GM23338 (cell line): ENCODE measurements around the gene DYNC2H1. TPM values are rescaled to one million over a fixed set of nuclear protein-coding genes. Genes with fewer than 3 reads are reported as not detected.

Experiments
- ATAC-seq: fragments of 200-7000 bp; cut with Tn5 transposase; 3 replicates; pipeline ENCODE4 v1.9.1; 2020
- DNase-seq: peaks from one replicate; pipeline ENCODE4 v3.0.0-alpha.2; 2015; ENCODE audit warnings: low spot score
- H2AFZ ChIP-seq: fragments of 200-600 bp; sonication (generic); 2 replicates; pipeline ENCODE4 v1.8.0; 2016; ENCODE audit warnings: antibody characterized with exemption, mild to moderate bottlenecking, moderate library complexity
- H3F3A ChIP-seq: fragments of 200-600 bp; sonication (generic); replicated peaks from 2 replicates; pipeline ENCODE4 v1.8.0; 2017; ENCODE audit warnings: antibody characterized with exemption, mixed run types, low read depth
- H3K27ac ChIP-seq: fragments of 200-600 bp; sonication (generic); 2 replicates; pipeline ENCODE4 v1.6.1; 2016; ENCODE audit warnings: low read depth
- H3K27me3 ChIP-seq: fragments of 200-600 bp; sonication (generic); 2 replicates; pipeline ENCODE4 v1.8.0; 2016; ENCODE audit warnings: mild to moderate bottlenecking, mixed run types, moderate library complexity; ENCODE audit not compliant: insufficient read depth
- H3K36me3 ChIP-seq: fragments of 200-600 bp; sonication (generic); 2 replicates; pipeline ENCODE4 v1.8.0; 2016; ENCODE audit warnings: mild to moderate bottlenecking; ENCODE audit not compliant: insufficient read depth
- H3K4me1 ChIP-seq: fragments of 200-600 bp; sonication (generic); 2 replicates; pipeline ENCODE4 v1.8.0; 2016; ENCODE audit warnings: mild to moderate bottlenecking, moderate library complexity; ENCODE audit not compliant: insufficient read depth
- H3K4me2 ChIP-seq: fragments of 200-600 bp; sonication (generic); 2 replicates; pipeline ENCODE4 v1.7.1; 2017; ENCODE audit warnings: mixed run types
- H3K4me3 ChIP-seq: fragments of 200-600 bp; sonication (generic); 2 replicates; pipeline ENCODE4 v1.6.1; 2016; ENCODE audit warnings: mixed run types
- H3K79me2 ChIP-seq: fragments of 200-600 bp; sonication (generic); replicated peaks from 2 replicates; pipeline ENCODE4 v1.8.0; 2017; ENCODE audit warnings: mild to moderate bottlenecking; ENCODE audit not compliant: insufficient read depth
- H3K9me2 ChIP-seq: fragments of 200-600 bp; sonication (generic); 2 replicates; pipeline ENCODE4 v1.8.0; 2017; ENCODE audit not compliant: insufficient read depth
- H4K20me1 ChIP-seq: fragments of 200-600 bp; sonication (generic); replicated peaks from 2 replicates; pipeline ENCODE4 v1.8.0; 2017; ENCODE audit warnings: mild to moderate bottlenecking; ENCODE audit not compliant: insufficient read depth
- H3K27ac Mint-ChIP-seq: 2 replicates; pipeline ENCODE4 v1.8.0; 2020; ENCODE audit warnings: inconsistent platforms, mild to moderate bottlenecking, moderate library complexity, mixed read lengths
- H3K27me3 Mint-ChIP-seq: 3 replicates; pipeline ENCODE4 v1.8.0; 2022; ENCODE audit warnings: low read depth, mild to moderate bottlenecking, moderate library complexity, mixed read lengths, inconsistent platforms; ENCODE audit not compliant: insufficient read depth, poor library complexity
- H3K36me3 Mint-ChIP-seq: 3 replicates; pipeline ENCODE4 v1.8.0; 2021; ENCODE audit warnings: low read depth, mild to moderate bottlenecking, inconsistent platforms, moderate library complexity, mixed read lengths
- H3K4me1 Mint-ChIP-seq: 3 replicates; pipeline ENCODE4 v1.8.0; 2020; ENCODE audit warnings: mild to moderate bottlenecking, inconsistent platforms, mixed read lengths
- H3K4me3 Mint-ChIP-seq: 3 replicates; pipeline ENCODE4 v1.8.0; 2021; ENCODE audit warnings: moderate library complexity, mild to moderate bottlenecking, inconsistent platforms, mixed read lengths
- H3K9me3 Mint-ChIP-seq: 3 replicates; pipeline ENCODE4 v1.8.0; 2020; ENCODE audit warnings: moderate library complexity, mild to moderate bottlenecking, inconsistent platforms, mixed read lengths
- CREB1 ChIP-seq: fragments of 250-450 bp; sonication (Bioruptor Pico); IDR thresholded peaks from 2 replicates; pipeline ENCODE4 v1.5.0; 2020; ENCODE audit warnings: low read depth, mild to moderate bottlenecking, moderate library complexity
- EZH2 ChIP-seq: fragments of 200-600 bp; sonication (generic); IDR thresholded peaks from one replicate; pipeline ENCODE4 v1.8.0; 2017; ENCODE audit warnings: antibody characterized with exemption, mild to moderate bottlenecking, low read depth; ENCODE audit not compliant: unreplicated experiment
- EZH2phosphoT487 ChIP-seq: fragments of 200-600 bp; sonication (generic); IDR thresholded peaks from one replicate; pipeline ENCODE4 v1.8.1; 2018; ENCODE audit warnings: antibody characterized with exemption; ENCODE audit not compliant: unreplicated experiment
- JUNB ChIP-seq: IDR thresholded peaks from one replicate; pipeline ENCODE4 v1.6.1; 2016; ENCODE audit warnings: antibody characterized with exemption; ENCODE audit not compliant: unreplicated experiment
- NANOG ChIP-seq: IDR thresholded peaks from 2 replicates; pipeline ENCODE4 v1.6.1; 2016; ENCODE audit warnings: antibody characterized with exemption, borderline replicate concordance
- POLR2AphosphoS5 ChIP-seq: IDR thresholded peaks from 2 replicates; pipeline ENCODE4 v1.6.1; 2016; ENCODE audit warnings: antibody characterized with exemption, low read depth
- STAT1 ChIP-seq: IDR thresholded peaks from one replicate; pipeline ENCODE4 v1.6.1; 2016; ENCODE audit warnings: antibody characterized with exemption; ENCODE audit not compliant: unreplicated experiment
- ZNF114 ChIP-seq: fragments of 250-450 bp; sonication (Bioruptor Pico); IDR thresholded peaks from 2 replicates; pipeline ENCODE4 v1.5.0; 2020; ENCODE audit warnings: mild to moderate bottlenecking, moderate library complexity
- ZNF331 ChIP-seq: fragments of 250-450 bp; sonication (Bioruptor Pico); IDR thresholded peaks from 2 replicates; pipeline ENCODE4 v1.5.0; 2020; ENCODE audit warnings: low read depth, mild to moderate bottlenecking, moderate library complexity
- polyA plus RNA-seq: library from polyadenylated mRNA; unstranded; fragments of >200 nt; fragmentation: Nextera tagmentation; extraction: Ambion mirVana; gene quantifications from 2 replicates; pipeline ENCODE4 v1.2.1, GENCODE V29; 2016
- total RNA-seq: library from RNA; depleted of rRNA; stranded (reverse); fragments of >200 nt; shearing (Covaris generic); gene quantifications from 2 replicates; pipeline ENCODE4 v1.2.3, GENCODE V29; 2014
- TF ChIP-seq, protein P1 (sequence below), 2 experiments: fragments of 200-600 bp in 1 of 2; sonication (generic) in 1 of 2; conservative IDR thresholded peaks; 2 replicates each; pipeline versions ENCODE4 v1.5.1 to v1.6.1; 2016 to 2017; ENCODE audit warnings: antibody characterized with exemption in 2 of 2, low read depth in 2 of 2, mild to moderate bottlenecking in 2 of 2, moderate library complexity in 1 of 2
- TF ChIP-seq, protein P2 (sequence below): IDR thresholded peaks from 2 replicates; pipeline ENCODE4 v1.6.1; 2016; ENCODE audit warnings: antibody characterized with exemption
- TF ChIP-seq, protein P3 (sequence below): fragments of 250-450 bp; sonication (Bioruptor Pico); IDR thresholded peaks from 2 replicates; pipeline ENCODE4 v1.5.0; 2020; ENCODE audit warnings: mild to moderate bottlenecking, moderate library complexity
- TF ChIP-seq, protein P4 (sequence below): IDR thresholded peaks from one replicate; pipeline ENCODE4 v1.6.1; 2018; ENCODE audit warnings: antibody characterized with exemption; ENCODE audit not compliant: unreplicated experiment

Gene DYNC2H1
- total and polyA plus RNA-seq, 2 experiments from 2014 or later = 19.3 to 22.5 TPM

DNA sequence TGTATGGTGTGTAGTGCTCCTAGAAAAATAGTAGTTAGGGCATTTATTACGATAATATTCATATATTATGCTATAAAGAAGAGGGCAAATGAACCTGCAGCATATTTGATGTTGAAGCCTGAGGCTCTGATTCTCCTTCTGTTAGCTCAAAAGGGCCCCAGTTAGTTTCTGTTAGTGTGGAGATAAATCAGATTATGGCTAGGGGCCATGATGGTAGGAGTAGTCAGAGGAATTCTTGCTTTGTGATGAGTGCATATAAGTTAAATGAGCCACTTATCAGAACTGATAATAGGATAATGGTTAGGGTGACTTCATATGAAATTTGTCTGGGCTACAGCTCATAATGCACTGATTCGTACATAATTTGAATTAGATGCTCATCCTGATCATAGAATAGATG lies 298.4 kb downstream of the DYNC2H1 start:
- H3K36me3 ChIP-seq = no peaks in the 10 kb centered on the region

More for the DNA sequence above, 298.4 kb downstream of the DYNC2H1 start:
- Mint-ChIP-seq H3K4me3 (no peak overlapping the region), H3K9me3 (no peaks in the 10 kb centered on the region), H3K27me3 (no peaks in the 10 kb centered on the region), H3K36me3 (no peaks in the 10 kb centered on the region), H3K4me1 (no peaks in the 10 kb centered on the region), H3K27ac (no peak overlapping the region)
- Histone ChIP-seq H3K27ac (no peak overlapping the region), H3K4me1 (no peaks in the 10 kb centered on the region), H3K4me2 (no peak overlapping the region), H3K79me2 (no peaks in the 10 kb centered on the region), H3K9me2 (no peaks in the 10 kb centered on the region), H3K4me3 (no peak overlapping the region), H4K20me1 (no peaks in the 10 kb centered on the region), H3K27me3 (no peaks in the 10 kb centered on the region), H3F3A (no peaks in the 10 kb centered on the region), H2AFZ (no peak overlapping the region)
- DNase-seq (no peak), ATAC-seq (no peak)
- TF ChIP-seq POLR2AphosphoS5 (no peak), ZNF114 (CRISPR knock-in tag) (no peak), EZH2phosphoT487 (no peak), CREB1 (CRISPR knock-in tag) (no peak), ZNF331 (CRISPR knock-in tag) (no peak), NANOG (no peak), STAT1 (no peak), EZH2 (no peak), JUNB (no peak)
- TF ChIP-seq, protein P1, sequence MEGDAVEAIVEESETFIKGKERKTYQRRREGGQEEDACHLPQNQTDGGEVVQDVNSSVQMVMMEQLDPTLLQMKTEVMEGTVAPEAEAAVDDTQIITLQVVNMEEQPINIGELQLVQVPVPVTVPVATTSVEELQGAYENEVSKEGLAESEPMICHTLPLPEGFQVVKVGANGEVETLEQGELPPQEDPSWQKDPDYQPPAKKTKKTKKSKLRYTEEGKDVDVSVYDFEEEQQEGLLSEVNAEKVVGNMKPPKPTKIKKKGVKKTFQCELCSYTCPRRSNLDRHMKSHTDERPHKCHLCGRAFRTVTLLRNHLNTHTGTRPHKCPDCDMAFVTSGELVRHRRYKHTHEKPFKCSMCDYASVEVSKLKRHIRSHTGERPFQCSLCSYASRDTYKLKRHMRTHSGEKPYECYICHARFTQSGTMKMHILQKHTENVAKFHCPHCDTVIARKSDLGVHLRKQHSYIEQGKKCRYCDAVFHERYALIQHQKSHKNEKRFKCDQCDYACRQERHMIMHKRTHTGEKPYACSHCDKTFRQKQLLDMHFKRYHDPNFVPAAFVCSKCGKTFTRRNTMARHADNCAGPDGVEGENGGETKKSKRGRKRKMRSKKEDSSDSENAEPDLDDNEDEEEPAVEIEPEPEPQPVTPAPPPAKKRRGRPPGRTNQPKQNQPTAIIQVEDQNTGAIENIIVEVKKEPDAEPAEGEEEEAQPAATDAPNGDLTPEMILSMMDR (conservative IDR thresholded peaks at IDR 0.05; ENCODE audit: low read depth in 2 of 2) = no peak
- TF ChIP-seq, protein P2, sequence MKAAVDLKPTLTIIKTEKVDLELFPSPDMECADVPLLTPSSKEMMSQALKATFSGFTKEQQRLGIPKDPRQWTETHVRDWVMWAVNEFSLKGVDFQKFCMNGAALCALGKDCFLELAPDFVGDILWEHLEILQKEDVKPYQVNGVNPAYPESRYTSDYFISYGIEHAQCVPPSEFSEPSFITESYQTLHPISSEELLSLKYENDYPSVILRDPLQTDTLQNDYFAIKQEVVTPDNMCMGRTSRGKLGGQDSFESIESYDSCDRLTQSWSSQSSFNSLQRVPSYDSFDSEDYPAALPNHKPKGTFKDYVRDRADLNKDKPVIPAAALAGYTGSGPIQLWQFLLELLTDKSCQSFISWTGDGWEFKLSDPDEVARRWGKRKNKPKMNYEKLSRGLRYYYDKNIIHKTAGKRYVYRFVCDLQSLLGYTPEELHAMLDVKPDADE = no peak
- TF ChIP-seq, protein P3, sequence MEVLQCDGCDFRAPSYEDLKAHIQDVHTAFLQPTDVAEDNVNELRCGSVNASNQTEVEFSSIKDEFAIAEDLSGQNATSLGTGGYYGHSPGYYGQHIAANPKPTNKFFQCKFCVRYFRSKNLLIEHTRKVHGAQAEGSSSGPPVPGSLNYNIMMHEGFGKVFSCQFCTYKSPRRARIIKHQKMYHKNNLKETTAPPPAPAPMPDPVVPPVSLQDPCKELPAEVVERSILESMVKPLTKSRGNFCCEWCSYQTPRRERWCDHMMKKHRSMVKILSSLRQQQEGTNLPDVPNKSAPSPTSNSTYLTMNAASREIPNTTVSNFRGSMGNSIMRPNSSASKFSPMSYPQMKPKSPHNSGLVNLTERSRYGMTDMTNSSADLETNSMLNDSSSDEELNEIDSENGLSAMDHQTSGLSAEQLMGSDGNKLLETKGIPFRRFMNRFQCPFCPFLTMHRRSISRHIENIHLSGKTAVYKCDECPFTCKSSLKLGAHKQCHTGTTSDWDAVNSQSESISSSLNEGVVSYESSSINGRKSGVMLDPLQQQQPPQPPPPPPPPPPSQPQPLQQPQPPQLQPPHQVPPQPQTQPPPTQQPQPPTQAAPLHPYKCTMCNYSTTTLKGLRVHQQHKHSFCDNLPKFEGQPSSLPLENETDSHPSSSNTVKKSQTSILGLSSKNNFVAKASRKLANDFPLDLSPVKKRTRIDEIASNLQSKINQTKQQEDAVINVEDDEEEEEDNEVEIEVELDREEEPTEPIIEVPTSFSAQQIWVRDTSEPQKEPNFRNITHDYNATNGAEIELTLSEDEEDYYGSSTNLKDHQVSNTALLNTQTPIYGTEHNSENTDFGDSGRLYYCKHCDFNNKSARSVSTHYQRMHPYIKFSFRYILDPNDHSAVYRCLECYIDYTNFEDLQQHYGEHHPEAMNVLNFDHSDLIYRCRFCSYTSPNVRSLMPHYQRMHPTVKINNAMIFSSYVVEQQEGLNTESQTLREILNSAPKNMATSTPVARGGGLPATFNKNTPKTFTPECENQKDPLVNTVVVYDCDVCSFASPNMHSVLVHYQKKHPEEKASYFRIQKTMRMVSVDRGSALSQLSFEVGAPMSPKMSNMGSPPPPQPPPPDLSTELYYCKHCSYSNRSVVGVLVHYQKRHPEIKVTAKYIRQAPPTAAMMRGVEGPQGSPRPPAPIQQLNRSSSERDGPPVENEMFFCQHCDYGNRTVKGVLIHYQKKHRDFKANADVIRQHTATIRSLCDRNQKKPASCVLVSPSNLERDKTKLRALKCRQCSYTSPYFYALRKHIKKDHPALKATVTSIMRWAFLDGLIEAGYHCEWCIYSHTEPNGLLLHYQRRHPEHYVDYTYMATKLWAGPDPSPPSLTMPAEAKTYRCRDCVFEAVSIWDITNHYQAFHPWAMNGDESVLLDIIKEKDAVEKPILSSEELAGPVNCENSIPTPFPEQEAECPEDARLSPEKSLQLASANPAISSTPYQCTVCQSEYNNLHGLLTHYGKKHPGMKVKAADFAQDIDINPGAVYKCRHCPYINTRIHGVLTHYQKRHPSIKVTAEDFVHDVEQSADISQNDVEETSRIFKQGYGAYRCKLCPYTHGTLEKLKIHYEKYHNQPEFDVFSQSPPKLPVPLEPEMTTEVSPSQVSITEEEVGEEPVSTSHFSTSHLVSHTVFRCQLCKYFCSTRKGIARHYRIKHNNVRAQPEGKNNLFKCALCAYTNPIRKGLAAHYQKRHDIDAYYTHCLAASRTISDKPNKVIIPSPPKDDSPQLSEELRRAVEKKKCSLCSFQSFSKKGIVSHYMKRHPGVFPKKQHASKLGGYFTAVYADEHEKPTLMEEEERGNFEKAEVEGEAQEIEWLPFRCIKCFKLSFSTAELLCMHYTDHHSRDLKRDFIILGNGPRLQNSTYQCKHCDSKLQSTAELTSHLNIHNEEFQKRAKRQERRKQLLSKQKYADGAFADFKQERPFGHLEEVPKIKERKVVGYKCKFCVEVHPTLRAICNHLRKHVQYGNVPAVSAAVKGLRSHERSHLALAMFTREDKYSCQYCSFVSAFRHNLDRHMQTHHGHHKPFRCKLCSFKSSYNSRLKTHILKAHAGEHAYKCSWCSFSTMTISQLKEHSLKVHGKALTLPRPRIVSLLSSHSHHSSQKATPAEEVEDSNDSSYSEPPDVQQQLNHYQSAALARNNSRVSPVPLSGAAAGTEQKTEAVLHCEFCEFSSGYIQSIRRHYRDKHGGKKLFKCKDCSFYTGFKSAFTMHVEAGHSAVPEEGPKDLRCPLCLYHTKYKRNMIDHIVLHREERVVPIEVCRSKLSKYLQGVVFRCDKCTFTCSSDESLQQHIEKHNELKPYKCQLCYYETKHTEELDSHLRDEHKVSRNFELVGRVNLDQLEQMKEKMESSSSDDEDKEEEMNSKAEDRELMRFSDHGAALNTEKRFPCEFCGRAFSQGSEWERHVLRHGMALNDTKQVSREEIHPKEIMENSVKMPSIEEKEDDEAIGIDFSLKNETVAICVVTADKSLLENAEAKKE (CRISPR knock-in tag) = no peak
- TF ChIP-seq, protein P4, sequence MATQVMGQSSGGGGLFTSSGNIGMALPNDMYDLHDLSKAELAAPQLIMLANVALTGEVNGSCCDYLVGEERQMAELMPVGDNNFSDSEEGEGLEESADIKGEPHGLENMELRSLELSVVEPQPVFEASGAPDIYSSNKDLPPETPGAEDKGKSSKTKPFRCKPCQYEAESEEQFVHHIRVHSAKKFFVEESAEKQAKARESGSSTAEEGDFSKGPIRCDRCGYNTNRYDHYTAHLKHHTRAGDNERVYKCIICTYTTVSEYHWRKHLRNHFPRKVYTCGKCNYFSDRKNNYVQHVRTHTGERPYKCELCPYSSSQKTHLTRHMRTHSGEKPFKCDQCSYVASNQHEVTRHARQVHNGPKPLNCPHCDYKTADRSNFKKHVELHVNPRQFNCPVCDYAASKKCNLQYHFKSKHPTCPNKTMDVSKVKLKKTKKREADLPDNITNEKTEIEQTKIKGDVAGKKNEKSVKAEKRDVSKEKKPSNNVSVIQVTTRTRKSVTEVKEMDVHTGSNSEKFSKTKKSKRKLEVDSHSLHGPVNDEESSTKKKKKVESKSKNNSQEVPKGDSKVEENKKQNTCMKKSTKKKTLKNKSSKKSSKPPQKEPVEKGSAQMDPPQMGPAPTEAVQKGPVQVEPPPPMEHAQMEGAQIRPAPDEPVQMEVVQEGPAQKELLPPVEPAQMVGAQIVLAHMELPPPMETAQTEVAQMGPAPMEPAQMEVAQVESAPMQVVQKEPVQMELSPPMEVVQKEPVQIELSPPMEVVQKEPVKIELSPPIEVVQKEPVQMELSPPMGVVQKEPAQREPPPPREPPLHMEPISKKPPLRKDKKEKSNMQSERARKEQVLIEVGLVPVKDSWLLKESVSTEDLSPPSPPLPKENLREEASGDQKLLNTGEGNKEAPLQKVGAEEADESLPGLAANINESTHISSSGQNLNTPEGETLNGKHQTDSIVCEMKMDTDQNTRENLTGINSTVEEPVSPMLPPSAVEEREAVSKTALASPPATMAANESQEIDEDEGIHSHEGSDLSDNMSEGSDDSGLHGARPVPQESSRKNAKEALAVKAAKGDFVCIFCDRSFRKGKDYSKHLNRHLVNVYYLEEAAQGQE = no peak
